ENCODE data around the gene UPK2. TPM values are rescaled to one million over a fixed set of nuclear protein-coding genes. Genes with fewer than 3 reads are reported as not detected.
A peak's percentile ranks its signal among the peaks of the same experiment; 100 is the strongest.

UPK2 gene
- total and polyA plus RNA-seq, 2 of the 13 experiments (the other 11 are each of a cell fraction or from before 2014, with no cell fraction given) = not detected

DNA sequence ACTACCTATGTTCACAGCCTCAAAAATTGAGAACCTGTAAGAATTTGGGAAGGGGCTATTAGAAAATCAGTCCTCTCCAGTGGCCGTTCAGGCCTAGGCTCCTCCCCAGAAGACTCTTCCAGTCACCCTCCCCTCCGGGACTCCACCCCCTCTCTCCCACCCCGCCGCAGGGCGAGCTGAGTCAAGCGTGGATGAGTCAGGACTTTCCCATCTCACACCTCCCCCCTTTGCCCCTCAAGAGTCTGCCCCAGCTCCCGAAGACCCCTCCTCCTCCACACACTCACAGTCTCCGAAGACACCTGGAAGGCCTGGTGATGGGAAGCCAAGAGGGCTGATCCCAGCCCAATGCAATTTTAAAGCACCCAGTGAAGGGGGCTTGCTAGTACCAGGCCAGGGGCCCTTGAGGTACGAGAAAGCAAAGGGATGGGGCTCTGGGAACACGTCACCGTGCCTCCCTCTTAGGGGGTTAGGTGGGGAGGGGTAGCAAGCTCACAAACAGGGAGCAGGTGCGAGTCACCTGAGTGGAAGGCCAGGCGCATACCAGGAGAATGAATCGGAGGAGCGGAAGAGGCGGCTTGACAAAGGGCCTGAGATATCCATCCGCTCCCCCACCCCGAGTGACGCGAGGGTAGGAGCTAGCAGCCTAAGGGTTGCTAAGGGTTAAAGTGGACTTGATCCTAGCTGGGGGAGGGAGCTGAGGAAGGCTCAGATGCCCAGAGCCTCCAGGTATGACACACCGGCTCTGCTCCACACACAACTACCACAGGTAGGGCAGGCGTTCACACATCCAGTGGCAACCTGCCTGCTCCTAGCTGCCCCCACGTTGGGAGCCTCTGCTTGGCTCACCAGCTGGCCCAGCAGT lies 44.0 kb upstream of the UPK2 start (continued):
- TF ChIP-seq, protein P1, sequence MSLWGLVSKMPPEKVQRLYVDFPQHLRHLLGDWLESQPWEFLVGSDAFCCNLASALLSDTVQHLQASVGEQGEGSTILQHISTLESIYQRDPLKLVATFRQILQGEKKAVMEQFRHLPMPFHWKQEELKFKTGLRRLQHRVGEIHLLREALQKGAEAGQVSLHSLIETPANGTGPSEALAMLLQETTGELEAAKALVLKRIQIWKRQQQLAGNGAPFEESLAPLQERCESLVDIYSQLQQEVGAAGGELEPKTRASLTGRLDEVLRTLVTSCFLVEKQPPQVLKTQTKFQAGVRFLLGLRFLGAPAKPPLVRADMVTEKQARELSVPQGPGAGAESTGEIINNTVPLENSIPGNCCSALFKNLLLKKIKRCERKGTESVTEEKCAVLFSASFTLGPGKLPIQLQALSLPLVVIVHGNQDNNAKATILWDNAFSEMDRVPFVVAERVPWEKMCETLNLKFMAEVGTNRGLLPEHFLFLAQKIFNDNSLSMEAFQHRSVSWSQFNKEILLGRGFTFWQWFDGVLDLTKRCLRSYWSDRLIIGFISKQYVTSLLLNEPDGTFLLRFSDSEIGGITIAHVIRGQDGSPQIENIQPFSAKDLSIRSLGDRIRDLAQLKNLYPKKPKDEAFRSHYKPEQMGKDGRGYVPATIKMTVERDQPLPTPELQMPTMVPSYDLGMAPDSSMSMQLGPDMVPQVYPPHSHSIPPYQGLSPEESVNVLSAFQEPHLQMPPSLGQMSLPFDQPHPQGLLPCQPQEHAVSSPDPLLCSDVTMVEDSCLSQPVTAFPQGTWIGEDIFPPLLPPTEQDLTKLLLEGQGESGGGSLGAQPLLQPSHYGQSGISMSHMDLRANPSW (CRISPR knock-in tag; IDR thresholded peaks at IDR 0.05; ENCODE audit: borderline replicate concordance) = no peak
- TF ChIP-seq ETV5 (CRISPR knock-in tag; IDR thresholded peaks at IDR 0.05; ENCODE audit: borderline replicate concordance) (peak; percentile 89), ZNF644 (CRISPR knock-in tag; IDR thresholded peaks at IDR 0.05; ENCODE audit: low read depth) (no peak), POLR2AphosphoS5 (IDR thresholded peaks at IDR 0.05; ENCODE audit: low read depth, low read length) (0 out of 2 replicates have a peak, but pooled peaks have one; percentile 19), ZBTB21 (CRISPR knock-in tag; IDR thresholded peaks at IDR 0.05) (no peak), SP1 (IDR thresholded peaks at IDR 0.05) (no peak), SP1 (CRISPR knock-in tag; IDR thresholded peaks at IDR 0.05) (peak; percentile 60; the same call in 1 of the 2 replicates), CREM (IDR thresholded peaks at IDR 0.05) (peak; percentile 54; the same call in 1 of the 2 replicates), CREM (CRISPR knock-in tag; IDR thresholded peaks at IDR 0.05) (no peak), SCMH1 (CRISPR knock-in tag; IDR thresholded peaks at IDR 0.05; ENCODE audit: borderline replicate concordance) (no peak), HHEX (CRISPR knock-in tag; IDR thresholded peaks at IDR 0.05) (no peak), ZBTB7B (CRISPR knock-in tag; IDR thresholded peaks at IDR 0.05) (no peak; the same call in 1 of the 2 replicates), ZFYVE20 (CRISPR knock-in tag; IDR thresholded peaks at IDR 0.05; ENCODE audit: borderline replicate concordance, low read depth) (no peak), ARNT2 (CRISPR knock-in tag; IDR thresholded peaks at IDR 0.05; ENCODE audit: low read depth) (no peak), NCOA5 (CRISPR knock-in tag; IDR thresholded peaks at IDR 0.05) (no peak), ZMAT3 (CRISPR knock-in tag; conservative IDR thresholded peaks at IDR 0.05) (no peak), ZNF878 (CRISPR knock-in tag; IDR thresholded peaks at IDR 0.05) (0 out of 2 replicates have a peak, but pooled peaks have one; percentile 57), ASH2L (IDR thresholded peaks at IDR 0.05; ENCODE audit: insufficient read length, low read depth, low read length) (no peak), NCOA1 (CRISPR knock-in tag; IDR thresholded peaks at IDR 0.05) (no peak), ZNF232 (CRISPR knock-in tag; IDR thresholded peaks at IDR 0.05; ENCODE audit: borderline replicate concordance) (no peak), ZNF615 (CRISPR knock-in tag; IDR thresholded peaks at IDR 0.05; ENCODE audit: borderline replicate concordance) (no peak), SYNCRIP (IDR thresholded peaks at IDR 0.05; ENCODE audit: insufficient read depth, low read depth, low read length) (no peak), KDM5B (CRISPR knock-in tag; IDR thresholded peaks at IDR 0.05; ENCODE audit: borderline replicate concordance) (no peak; the same call in 1 of the 2 replicates), ARNT (IDR thresholded peaks at IDR 0.05) (no peak), CHD2 (IDR thresholded peaks at IDR 0.05; ENCODE audit: low read depth, low read length) (peak; percentile 25; the same call in 1 of the 2 replicates)
- TF ChIP-seq, protein P2, sequence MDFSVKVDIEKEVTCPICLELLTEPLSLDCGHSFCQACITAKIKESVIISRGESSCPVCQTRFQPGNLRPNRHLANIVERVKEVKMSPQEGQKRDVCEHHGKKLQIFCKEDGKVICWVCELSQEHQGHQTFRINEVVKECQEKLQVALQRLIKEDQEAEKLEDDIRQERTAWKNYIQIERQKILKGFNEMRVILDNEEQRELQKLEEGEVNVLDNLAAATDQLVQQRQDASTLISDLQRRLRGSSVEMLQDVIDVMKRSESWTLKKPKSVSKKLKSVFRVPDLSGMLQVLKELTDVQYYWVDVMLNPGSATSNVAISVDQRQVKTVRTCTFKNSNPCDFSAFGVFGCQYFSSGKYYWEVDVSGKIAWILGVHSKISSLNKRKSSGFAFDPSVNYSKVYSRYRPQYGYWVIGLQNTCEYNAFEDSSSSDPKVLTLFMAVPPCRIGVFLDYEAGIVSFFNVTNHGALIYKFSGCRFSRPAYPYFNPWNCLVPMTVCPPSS (IDR thresholded peaks at IDR 0.05) = no peak

Data from HepG2 (cell line).